ENCODE measurements around the gene ELMOD3. TPM values are rescaled to one million over a fixed set of nuclear protein-coding genes. Genes with fewer than 3 reads are reported as not detected.
A peak's percentile ranks its signal among the peaks of the same experiment; 100 is the strongest.

Gene ELMOD3
- total and polyA plus RNA-seq, 10 donors: 14.4 to 38.0 (median 24.2) TPM

DNA sequence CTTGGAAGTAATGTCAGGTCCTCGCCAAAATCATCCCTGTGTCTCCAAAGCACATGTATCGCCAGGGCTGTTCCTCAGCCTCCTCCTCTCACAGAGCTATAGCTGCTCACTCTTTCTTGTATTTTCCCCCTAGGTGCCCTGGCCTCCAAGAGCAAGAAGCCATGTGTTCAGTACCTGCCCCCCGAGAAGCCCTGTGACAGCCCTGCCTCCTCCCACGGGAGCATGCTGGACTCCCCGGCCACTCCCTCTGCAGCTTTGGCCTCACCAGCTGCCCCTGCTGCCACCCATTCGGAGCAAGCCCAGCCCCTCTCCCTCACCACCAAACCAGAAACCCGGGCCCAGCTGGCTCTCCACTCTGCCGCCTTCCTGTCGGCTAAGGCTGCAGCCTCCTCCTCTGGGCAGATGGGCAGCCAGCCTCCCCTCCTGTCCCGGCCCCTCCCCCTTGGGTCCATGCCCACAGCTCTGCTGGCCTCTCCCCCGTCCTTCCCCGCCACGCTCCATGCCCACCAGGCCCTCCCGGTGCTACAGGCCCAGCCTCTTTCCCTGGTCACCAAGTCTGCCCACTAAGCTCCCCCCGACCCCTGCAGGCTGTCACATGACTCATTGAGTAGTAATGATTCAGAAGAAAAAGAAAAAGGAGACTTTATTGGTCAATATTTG is 45.5 kb upstream of the ELMOD3 start:
- peak overlapping the region in 3 of 8 donors; percentile 2 to 49 (median 12) for H3K4me3 ChIP-seq
- H3K27ac ChIP-seq: peak overlapping the region; percentile 16 to 83 (median 64)
- DNase-seq: peak; percentile 85
- WGBS, 5 donors: 31 to 49% (median 34%) methylated on average over 15 of the region's 15 CpGs
- peaks cover 19 to 57% (median 39%) of the 10 kb centered on the region in 6 donors for H3K4me1 ChIP-seq
- intact Hi-C loops (cut with DNase I; ENCODE audit: low total_unique reads): no loop called here
- no peaks in the 10 kb centered on the region for H3K9me3 ChIP-seq
- H3K27me3 ChIP-seq (replicated peaks in 1 of 7): no peaks in the 10 kb centered on the region
- TF ChIP-seq, protein P1, sequence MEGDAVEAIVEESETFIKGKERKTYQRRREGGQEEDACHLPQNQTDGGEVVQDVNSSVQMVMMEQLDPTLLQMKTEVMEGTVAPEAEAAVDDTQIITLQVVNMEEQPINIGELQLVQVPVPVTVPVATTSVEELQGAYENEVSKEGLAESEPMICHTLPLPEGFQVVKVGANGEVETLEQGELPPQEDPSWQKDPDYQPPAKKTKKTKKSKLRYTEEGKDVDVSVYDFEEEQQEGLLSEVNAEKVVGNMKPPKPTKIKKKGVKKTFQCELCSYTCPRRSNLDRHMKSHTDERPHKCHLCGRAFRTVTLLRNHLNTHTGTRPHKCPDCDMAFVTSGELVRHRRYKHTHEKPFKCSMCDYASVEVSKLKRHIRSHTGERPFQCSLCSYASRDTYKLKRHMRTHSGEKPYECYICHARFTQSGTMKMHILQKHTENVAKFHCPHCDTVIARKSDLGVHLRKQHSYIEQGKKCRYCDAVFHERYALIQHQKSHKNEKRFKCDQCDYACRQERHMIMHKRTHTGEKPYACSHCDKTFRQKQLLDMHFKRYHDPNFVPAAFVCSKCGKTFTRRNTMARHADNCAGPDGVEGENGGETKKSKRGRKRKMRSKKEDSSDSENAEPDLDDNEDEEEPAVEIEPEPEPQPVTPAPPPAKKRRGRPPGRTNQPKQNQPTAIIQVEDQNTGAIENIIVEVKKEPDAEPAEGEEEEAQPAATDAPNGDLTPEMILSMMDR (IDR thresholded peaks at IDR 0.05 in 8 of 11, conservative IDR thresholded peaks at IDR 0.05 in 3 of 11): no peak
- TF ChIP-seq POLR2AphosphoS5 (IDR thresholded peaks at IDR 0.05): peak; percentile 37 to 81 (median 64)
- H3K36me3 ChIP-seq: peaks cover 0 to 59% (median 6%) of the 10 kb centered on the region in 6 donors

DNA sequence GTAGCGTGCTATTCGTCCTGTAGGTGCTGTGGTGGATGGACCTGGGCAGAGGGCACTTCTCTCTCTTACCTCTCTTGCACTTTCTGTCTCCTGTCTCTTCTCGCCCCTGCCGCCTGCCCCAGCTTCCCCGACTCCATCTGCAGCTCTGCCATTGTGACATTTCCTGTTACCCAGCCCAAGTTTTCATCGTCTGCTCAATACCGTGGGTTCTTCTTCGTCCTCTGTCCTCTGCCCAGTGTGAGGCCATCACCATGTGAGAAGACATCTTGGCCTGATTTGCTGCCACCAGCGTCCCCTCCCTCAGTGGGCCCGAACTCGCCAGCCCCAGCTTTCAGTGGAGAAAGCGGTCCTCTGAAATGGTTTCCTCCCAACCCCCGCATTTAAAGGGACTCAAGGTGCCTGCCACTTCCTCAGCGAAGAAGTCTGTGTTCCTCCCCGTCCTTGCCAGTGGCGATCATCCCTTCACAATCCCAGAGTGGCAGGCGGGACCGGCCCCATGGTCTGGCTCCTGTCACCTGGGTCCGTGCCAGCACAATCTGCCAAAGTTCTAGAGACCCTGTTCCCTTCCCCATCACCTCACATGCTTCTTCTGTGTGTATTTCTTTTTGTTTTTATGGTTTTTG is 44.8 kb upstream of the ELMOD3 start:
- Histone ChIP-seq H3K4me1 (peaks cover 19 to 57% (median 40%) of the 10 kb centered on the region in 6 donors), H3K4me3 (peak overlapping the region in 3 of 8 donors; percentile 2 to 49 (median 12)), H3K27me3 (replicated peaks in 1 of 7) (no peaks in the 10 kb centered on the region), H3K9me3 (no peaks in the 10 kb centered on the region), H3K36me3 (peaks cover 0 to 64% (median 14%) of the 10 kb centered on the region in 6 donors), H3K27ac (peak overlapping the region; percentile 16 to 83 (median 64))
- DNase-seq: no peak
- WGBS, 5 donors: 27 to 38% (median 32%) methylated on average over 19 of the region's 19 CpGs
- no peak for TF ChIP-seq POLR2A (IDR thresholded peaks at IDR 0.05)
- peak; percentile 56 to 65 (median 65) for TF ChIP-seq POLR2AphosphoS5 (IDR thresholded peaks at IDR 0.05)
- TF ChIP-seq, protein P1 (IDR thresholded peaks at IDR 0.05 in 8 of 11, conservative IDR thresholded peaks at IDR 0.05 in 3 of 11): no peak
- intact Hi-C loops (cut with DNase I; ENCODE audit: low total_unique reads): no loop called here

DNA sequence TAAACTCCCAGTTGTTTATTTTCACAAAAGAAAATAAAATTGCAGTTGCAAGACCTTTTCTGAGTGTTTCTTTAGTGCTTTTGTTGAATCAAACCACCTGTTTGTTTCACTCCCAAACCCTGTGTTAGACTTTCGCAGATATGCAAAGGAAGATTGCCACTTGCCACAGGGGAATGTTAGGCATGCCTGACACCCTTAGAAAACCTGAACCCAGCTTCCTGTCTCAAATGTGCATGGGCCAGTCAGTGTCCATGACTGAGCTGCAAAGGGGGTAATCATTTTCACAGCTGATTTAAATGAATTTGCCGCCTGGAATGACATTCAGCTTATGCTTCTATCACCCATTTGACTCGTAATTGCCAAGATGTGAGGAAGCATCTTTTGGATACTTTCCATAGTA is 44.2 kb upstream of the ELMOD3 start:
- H3K27ac ChIP-seq: peak overlapping the region; percentile 16 to 83 (median 64)
- H3K9me3 ChIP-seq: no peaks in the 10 kb centered on the region
- TF ChIP-seq, protein P1 (IDR thresholded peaks at IDR 0.05 in 8 of 11, conservative IDR thresholded peaks at IDR 0.05 in 3 of 11): no peak
- TF ChIP-seq POLR2A (IDR thresholded peaks at IDR 0.05): no peak
- no peak for TF ChIP-seq POLR2AphosphoS5 (IDR thresholded peaks at IDR 0.05)
- H3K4me3 ChIP-seq: peak overlapping the region in 1 of 8 donors; percentile 49
- intact Hi-C loops (cut with DNase I; ENCODE audit: low total_unique reads): no loop called here
- H3K36me3 ChIP-seq: peaks cover 0 to 68% (median 19%) of the 10 kb centered on the region in 6 donors
- DNase-seq: no peak
- no peaks in the 10 kb centered on the region for H3K27me3 ChIP-seq (replicated peaks in 1 of 7)
- H3K4me1 ChIP-seq: peaks cover 19 to 57% (median 40%) of the 10 kb centered on the region in 6 donors
- 75 to 83% (median 77%) methylated on average over 3 of the region's 3 CpGs for WGBS, 5 donors

DNA sequence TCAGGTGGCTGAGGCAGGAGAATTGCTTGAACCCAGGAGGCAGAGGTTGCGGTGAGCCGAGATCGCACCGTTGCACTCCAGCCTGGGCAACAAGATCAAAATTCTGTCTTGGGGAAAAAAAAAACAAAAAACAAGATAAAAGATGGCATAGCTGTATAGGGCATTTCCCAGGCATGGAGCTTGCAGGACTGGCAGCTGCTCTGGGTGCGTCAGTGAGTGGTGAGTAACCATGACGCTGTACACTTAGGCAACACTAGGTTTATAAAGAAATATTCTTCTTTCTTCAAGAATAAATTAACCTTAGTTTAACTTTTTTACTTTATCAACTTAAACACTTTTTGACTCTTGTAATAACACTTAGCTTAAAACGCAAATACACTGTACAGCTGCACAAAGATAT is 42.2 kb upstream of the ELMOD3 start:
- no peak for DNase-seq
- H3K27ac ChIP-seq: no peak overlapping the region
- TF ChIP-seq, protein P1 (IDR thresholded peaks at IDR 0.05 in 8 of 11, conservative IDR thresholded peaks at IDR 0.05 in 3 of 11): no peak
- peak in 1 of 3 donors; percentile 5 for TF ChIP-seq POLR2AphosphoS5 (IDR thresholded peaks at IDR 0.05)

More for the DNA sequence above, 42.2 kb upstream of the ELMOD3 start:
- Histone ChIP-seq H3K4me3 (no peak overlapping the region), H3K9me3 (no peaks in the 10 kb centered on the region), H3K27me3 (replicated peaks in 1 of 7) (no peaks in the 10 kb centered on the region), H3K4me1 (peaks cover 19 to 44% (median 35%) of the 10 kb centered on the region in 6 donors), H3K36me3 (peaks cover 0 to 68% (median 40%) of the 10 kb centered on the region in 6 donors)
- 88 to 93% (median 89%) methylated on average over 7 of the region's 7 CpGs for WGBS, 5 donors
- intact Hi-C loops (cut with DNase I; ENCODE audit: low total_unique reads): no loop called here
